HG02884 (cell line): ENCODE data around the gene VWA3B.
"Not testable (repeated sequence)": the region's sequence is repeated elsewhere in the genome, so short reads cannot be mapped to it uniquely, and the experiment has no call there.

Experiments used
- ATAC-seq: cut with Tn5 transposase; IDR thresholded peaks from one replicate; pipeline ENCODE4 v1.9.1; 2021; ENCODE audit warnings: mild to moderate bottlenecking, moderate library complexity; ENCODE audit not compliant: unreplicated experiment

VWA3B gene

DNA sequence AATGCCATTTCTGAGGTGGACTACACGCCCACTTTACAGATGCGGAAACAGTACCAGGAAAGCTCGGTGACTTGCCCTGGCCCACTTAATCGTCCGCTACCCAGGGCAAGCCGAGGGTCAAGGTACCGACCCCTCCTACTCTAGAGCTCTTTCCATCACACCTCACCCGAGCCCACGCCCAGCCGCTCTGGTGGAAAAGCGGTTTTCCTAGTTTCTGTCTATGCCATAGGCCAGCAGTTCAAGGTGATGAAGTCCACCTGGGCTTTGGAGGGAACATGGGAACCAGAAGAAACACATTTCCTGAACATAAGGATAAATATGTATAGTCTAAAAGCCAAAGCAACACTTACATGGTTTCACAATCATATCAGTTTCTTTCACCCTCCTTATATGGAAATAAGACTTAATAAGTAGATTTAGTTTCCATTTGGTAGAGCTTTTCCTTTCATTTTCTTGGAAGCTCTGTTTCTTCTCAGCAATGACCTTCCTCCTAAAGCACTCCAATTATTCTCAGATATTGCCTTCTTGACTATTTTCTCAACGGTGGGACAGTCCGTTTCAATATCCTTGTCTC, 567 bp downstream of the VWA3B start:
- no peak for ATAC-seq

DNA sequence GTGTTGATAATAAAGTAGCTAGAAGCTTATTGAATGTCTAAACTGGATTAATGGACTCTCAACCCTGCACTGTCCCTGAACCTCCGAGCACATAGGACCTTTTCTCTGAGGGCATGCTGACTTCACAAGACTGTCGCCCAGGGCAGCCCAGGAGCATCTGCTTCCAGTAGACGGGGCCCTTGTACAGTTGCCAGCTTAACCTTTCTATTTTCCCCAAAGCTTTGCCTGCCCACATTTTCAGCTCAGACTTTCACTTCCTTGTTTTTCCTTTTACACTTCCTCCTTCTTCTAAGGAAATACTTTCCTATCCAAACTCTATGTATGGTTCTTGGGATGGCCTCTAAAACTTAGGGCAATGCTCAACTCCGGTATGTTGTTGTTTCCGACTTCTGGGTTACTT, 1.3 kb downstream of the VWA3B start:
- ATAC-seq = no peak

DNA sequence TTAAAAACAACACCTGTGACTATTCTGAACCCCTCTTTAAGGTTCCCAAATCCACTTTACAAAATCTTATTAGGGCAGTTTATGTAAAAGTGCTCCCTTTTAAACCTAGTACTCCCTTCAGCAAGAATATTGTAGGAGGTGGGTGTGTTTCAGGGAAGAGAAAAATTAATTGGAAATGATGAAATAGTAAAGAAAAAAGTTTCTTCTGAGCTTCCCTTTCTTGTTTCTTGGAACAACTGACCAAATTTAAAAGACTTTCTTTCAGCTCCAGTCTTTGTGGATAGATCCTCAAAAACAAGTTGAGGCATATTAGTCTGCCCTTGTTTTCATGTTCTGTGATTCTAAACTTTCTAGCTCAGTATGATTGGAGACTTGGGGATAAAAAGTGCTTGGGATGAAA, 3.0 kb downstream of the VWA3B start:
- ATAC-seq = no peak

DNA sequence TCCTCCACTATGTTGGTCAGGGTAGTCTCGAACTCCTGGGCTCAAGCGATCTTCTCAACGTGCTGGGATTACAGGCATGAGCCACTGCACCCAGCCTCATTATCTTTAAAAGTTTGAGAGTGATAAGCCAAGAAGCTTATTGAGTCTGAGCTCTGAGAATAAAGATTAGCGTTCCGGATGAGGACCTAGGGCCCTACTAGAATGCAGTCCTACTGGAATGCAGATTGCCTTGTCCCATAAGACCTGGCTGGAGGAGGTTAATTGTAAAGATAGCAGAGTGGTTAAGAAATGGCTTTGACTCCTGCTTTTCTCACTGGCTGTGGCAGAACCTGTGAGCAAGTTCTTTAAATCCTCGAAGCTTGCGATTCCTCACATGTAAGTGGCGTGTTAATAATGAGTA, 4.0 kb downstream of the VWA3B start:
- ATAC-seq = no peak

DNA sequence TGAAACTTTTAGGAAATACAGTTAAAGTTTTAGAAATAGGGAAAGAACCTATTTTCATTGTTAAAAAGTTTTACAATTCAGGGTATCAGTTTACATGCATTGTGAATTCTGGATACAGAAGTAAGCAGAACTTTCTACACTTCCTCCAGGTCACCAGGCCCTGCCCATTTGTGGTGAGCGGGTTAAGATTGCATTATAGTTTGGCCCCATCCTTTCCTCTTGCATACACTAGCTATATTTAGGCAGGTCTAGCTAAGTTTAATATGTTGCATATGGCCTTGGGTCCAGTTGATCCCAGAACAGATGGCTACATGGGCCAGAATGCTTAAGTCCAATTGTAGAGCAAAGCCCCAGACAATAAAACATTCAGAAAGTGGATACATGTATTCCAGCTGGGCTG, 4.8 kb downstream of the VWA3B start:
- ATAC-seq = no peak

DNA sequence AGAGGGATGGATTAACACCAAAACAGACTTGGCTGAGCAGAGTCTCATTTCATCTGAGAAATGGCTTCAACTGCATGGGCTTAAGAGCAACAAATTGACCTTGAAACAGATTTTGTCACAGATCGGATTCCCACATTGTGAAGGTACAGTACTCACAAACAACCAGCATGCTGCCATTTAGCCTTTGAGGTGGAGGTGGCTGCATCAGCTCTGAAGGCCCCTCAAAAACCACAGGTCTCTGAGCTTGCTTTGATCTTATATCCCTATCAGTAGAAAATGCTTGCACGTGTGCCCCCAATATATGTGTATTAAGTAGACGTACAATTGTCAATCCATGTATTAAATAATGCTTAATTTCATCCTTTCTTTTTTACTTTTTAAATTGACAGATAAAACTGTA, 6.2 kb downstream of the VWA3B start:
- no peak for ATAC-seq

DNA sequence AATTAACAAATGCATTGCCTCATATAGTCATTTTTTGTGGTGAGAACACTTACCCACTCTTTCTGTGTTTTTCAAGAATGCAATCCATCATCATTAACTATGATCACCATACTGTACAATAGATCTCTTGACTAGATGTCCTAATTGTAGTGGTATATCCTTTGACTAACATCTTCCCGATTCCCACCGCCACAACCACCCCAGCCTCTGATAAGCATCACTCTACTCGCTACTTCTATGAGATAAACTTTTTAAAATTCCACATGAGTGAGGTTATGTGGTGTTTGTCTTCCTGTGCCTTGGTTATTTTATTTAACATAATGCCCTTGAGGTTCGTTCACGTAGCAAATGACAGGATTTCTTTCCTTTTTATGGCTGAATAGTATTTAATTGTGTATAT, 6.6 kb downstream of the VWA3B start:
- no peak for ATAC-seq

DNA sequence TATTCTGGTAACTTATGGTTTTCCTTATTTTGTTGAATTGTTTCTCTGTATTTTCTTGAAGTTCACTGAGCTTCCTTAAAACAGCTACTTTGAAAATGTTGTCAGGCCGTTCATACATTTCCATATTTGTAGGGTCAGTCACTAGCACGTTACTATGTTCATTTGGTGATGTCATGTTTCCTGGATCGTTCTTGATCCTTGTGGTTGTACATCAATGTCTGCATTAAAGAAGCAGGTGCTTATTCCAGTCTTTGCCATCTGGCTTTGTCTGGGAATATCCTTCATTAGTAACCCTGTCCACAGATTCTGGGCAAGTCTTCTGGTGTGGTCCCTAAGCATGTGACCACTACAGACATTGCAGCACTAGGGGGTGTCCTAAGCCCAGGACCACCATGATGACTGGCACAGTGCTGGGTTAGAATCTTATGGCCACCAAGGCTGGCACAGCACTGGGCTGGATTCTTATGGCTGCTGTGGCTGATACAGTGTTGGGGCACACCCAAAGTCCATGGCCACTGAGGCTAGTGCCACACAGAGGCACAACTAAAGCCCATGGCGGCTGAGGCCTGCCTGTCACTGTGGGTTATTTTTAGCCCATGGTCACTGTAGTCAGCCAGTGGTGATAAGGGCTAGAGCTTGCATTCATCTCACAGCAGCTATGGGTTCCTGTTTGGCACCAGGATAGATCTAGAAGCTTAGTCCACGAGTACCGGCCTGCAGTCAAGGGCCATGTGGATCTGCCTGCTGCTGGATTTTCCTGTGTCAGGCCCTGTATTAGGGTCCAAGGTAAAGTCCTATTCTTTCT, 13.2 kb downstream of the VWA3B start:
- ATAC-seq = no peak

DNA sequence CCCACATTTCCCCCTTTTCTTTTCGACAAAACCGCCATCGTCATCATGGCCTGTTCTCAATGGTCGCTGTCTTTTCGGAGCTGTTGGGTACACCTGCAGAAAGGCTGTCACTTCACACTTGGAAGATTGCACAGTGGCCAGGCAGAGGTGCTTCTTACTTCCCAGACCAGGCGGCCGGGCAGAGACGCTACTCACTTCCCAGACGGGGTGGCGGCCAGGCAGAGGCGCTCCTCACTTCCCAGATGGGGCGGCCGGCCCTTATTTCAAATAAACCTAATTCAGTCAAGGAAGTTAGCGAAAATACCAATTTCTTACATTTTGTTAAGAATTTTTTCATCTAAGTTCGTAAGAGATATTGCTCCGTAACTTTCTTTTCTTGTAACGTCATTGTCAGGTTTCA, 15.3 kb downstream of the VWA3B start:
- not testable (repeated sequence) for ATAC-seq

DNA sequence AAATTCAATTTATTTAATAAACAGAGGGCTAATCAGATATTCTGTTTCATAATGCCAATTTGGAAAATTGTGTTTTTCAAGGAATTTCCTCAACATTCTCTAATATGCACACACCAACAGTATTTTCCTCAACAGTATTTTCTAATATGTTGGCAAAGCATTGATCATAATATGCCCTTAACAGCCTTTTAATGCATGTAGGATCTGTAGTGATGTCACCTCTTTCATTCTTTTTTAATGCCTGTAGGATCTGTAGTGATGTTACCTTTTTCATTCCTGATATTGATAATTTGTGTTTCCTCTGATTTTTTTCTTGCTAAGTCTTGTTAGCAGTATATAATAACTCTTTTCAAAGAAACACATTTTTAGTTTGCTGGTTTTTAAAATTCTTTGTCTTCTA, 15.9 kb downstream of the VWA3B start:
- no peak for ATAC-seq

DNA sequence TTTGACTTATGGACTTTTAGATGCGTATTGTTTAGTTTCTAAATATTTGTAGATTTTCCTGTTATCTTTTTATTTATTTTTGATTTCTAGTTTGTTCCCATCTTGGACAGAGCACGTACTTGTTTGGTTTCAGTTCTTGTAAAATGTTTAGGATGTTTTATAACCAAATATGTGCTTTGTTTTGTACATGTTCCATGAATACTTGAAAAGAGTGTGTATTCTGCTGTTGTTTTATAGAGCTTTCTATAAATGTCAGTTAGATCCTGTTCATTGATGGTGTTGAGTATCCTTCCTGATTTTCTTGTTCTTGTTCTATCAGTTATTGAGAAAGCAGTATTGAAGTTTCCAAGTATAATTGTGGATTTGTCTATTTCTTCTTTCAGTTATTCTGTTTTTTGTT, 21.1 kb downstream of the VWA3B start:
- ATAC-seq = no peak

DNA sequence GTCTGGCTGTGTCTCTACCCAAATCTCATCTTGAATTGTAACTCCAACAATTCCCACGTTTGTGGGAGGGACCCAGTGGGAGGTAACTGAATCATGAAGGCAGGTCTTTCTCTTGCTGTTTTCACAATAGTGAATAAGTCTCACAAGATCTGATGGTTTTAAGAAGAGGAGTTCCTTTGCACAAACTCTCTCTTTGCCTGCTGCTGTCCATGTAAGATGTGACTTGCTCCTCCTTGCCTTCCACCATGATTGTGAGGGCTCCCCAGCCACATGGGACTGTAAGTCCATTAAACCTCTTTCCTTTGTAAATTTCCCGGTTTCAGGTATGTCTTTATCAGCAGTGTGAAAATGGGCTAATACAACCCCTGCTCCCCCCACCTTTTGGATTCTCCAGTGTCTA, 23.8 kb downstream of the VWA3B start:
- ATAC-seq = no peak

DNA sequence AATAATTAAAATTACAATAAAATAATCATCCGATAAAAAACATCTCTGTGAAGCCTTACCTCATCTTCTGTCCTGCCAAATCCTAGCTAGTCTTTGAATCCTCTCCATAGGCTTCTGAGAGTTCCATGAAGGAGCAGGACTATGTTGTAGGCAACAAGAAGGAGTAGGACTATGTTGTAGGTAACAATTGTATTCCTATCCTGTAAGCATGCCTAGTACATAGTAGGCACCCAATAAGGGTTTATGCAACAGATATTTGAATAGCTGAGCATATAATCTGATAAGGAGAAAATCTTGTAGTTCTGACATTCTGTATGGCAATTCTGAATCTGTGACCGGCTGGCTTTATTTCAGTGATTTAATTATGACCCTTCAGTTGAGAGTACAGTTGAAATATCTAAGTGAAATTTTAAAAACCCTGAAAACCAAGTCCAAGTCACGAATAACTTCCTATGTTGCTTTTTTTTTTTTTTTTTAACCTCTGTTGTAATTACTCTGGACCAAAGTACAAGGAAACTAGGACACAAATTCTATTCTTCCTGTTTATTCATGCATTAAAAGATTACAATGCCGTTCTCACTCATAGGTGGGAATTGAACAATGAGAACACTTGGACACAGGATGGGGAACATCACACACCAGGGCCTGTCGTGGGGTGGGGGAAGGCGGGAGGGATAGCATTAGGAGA, 27.8 kb downstream of the VWA3B start:
- no peak for ATAC-seq

DNA sequence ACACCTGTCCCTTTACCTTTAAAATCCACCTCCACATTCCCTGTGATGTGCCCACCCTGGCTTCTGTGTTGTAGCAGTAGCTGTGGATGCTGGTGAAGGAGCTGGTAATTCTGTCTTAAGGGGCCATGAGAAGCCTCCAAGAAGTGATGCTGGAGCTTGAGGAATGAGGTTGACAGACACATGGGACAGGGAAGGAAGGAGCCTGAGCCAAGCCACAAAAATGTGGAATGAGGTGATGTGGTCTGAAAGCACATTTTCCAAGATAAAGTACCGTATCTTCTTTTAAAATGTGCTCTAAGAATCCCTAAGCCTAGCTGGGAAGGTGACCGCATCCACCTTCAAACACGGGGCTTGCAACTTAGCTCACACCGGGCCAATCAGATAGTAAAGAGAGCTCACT, 31.2 kb downstream of the VWA3B start:
- ATAC-seq = no peak

DNA sequence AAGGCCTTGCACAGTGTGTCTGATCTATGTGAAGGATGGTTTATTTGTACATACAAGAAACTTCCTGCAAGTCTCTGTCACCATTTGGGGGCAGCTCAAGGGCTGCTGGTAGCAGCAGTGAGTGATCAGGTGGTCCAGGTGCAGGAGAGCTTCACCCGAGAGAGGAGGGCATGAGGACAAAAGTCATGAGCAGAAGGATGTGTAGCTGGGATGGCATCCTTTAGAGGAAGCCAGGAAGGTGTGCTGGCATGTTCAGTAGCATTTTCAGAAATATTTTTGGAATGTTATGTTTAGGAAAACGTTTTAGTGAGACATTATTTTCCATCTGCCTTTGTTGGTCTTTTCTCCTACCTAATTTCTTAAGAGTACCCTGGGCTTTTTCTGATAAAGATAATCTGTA, 31.9 kb downstream of the VWA3B start:
- no peak for ATAC-seq

DNA sequence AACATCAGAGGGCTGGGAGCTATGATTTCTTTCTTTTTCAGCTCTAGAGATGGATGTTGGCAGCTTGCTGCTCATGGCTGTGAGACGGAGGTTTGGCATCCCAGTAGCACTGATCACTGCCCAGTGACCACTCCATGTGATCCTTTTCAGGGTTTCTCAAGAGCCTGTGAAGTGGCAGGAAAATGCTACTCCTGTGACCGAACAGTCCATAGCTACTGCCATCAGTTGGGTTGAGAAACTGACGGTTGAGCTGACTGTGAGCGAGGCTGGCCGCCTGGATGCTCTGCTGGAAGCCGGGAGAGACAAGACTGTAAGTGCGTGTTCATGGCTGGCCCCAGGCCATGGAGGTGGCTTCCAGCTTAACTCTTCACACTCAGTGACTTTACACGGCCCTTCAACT, 34.2 kb downstream of the VWA3B start:
- ATAC-seq = no peak

DNA sequence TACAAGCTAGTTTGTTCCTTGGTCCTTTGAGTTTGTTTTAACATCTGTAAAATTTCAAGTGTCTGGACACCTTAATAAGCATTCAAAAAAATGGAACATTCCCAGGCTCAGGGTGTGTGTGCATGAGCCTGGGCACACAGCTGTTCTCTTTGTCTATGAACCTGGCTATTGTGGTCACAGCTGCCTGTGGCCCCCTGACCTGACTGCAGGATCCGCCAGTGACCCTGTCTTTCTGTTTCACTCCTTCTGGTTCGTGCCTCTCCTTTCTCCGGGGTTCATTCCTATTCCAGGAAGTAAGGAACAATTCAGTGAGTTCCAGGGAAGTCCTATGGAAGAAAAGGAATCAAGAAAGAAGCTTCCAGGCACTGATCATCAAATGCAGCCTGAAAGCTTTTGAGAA, 35.6 kb downstream of the VWA3B start:
- no peak for ATAC-seq

DNA sequence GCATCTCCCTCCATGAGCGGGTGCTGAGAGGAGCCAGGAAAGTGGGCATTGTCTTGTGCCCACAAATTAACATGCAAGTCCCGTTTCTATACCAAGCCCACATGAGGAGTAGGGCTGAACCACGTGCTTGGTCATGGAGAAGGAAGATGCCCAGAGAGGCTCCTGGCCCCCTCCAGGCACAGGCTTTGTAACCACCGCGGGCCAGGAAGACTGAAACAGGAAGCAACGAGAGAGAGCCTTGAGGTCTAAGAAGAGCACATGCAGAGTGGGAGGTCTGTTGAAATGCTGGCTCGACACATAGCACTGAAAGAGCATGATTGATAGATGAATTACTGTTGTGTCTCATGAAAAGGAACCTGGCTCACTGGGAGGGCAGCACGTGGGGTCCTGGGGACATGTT, 36.3 kb downstream of the VWA3B start:
- ATAC-seq = no peak

DNA sequence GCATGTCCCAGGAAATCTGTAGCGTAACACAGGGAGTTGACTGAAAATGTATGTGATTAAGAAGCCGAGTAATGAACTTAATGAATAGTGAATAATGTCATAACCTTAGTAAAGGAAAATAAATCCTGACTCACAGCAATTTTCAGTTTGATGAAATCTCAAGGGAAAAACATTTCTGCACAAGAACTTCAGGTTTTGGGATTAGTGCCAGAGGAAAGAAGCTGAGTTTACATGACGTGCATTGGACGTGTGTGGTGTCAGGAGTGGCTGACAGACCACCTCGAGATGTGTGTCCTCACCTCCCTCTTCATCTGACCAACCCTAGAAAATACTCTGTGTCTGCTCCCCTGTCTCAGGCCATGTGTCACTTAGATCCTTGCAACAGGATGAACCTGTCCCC, 39.1 kb downstream of the VWA3B start:
- ATAC-seq = no peak

DNA sequence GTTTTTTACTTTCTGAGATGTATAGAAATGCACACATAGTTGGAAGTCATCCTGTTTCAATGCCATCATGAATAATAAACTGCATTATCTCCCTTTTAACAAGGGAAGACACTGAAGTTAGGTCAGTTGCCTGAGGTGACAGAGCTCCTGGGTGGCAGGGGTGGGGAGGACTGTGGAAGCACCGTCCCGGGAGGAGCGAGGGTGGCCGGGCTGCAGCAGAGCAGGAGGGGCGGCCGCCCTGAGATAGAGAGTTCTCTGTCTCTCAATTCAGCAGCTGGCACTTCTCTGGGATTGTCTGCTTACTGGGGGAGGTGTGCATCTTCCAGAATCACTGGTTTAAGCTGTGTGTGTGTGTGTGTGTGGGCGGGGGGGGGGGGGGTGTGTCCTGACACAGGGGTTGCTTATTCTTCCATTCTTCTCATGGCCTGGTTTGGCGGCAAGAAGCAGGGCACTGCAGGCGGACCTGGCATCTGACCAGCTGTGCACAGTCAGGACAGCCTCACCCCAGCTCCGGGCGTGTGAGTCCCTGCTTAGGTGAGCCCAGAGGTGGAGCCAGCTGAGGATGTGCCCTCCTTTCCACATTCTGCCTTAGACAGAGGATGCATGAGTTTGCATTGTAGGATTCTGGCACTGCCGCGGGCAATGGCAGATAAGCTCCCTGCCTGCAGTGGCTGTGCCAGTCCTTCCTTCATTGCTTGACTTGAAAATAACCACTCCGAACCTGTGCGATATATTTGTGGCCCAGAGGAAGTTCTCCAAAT, 40.4 kb downstream of the VWA3B start:
- no peak for ATAC-seq

DNA sequence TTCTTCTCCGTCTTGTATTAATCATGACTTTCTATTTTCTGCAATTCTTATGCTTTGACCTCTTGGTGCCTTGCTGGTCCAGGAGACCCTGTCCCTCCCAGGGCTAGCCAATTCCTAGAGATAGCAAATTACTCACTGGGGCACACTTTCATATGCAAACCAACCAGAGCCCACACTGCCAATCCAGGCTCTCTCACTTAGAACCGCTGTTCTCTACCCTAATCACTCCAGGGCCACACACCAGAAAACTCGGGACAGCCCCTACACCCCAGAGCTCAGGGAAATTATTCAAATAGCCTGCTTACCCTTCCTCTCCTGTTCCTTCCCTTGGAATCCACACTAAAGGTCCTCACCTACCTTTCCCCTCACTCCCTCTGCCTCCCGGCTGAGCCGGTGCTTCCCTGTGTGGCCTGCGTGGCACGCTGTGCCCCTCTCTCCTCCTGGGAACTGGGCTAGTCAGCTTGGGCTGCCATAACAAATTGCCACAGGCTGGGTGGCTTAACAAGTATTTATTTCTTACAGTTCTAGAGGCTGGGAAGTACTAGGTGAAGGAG, 41.7 kb downstream of the VWA3B start:
- no peak for ATAC-seq
